Stimulated activated naive CD8-positive, alpha-beta T cell treated with anti-CD3 and anti-CD28 coated beads, Interleukin-15, Interleukin-2, amounts not matched to agents 100 ng/mL and 50 ng/mL, for 24 hours (primary cell): ENCODE measurements around the gene SSBP3.
A peak's percentile ranks its signal among the peaks of the same experiment; 100 is the strongest.
"Not testable (repeated sequence)": the region's sequence is repeated elsewhere in the genome, so short reads cannot be mapped to it uniquely, and the experiment has no call there.

Experiments used
- H3K27ac Mint-ChIP-seq: one replicate; pipeline ENCODE4 v1.8.0; 2021; ENCODE audit warnings: mild to moderate bottlenecking, mixed read lengths
- H3K27me3 Mint-ChIP-seq: one replicate; pipeline ENCODE4 v1.8.0; 2021; ENCODE audit warnings: mixed read lengths
- H3K36me3 Mint-ChIP-seq: one replicate; pipeline ENCODE4 v1.8.0; 2021; ENCODE audit warnings: low read depth, mixed read lengths
- H3K4me1 Mint-ChIP-seq: one replicate; pipeline ENCODE4 v1.8.0; 2021; ENCODE audit warnings: low read depth, mixed read lengths
- H3K4me3 Mint-ChIP-seq: one replicate; pipeline ENCODE4 v1.8.0; 2021; ENCODE audit warnings: mild to moderate bottlenecking, mixed read lengths
- H3K9me3 Mint-ChIP-seq: one replicate; pipeline ENCODE4 v1.8.0; 2021; ENCODE audit warnings: mixed read lengths

The SSBP3 gene

DNA sequence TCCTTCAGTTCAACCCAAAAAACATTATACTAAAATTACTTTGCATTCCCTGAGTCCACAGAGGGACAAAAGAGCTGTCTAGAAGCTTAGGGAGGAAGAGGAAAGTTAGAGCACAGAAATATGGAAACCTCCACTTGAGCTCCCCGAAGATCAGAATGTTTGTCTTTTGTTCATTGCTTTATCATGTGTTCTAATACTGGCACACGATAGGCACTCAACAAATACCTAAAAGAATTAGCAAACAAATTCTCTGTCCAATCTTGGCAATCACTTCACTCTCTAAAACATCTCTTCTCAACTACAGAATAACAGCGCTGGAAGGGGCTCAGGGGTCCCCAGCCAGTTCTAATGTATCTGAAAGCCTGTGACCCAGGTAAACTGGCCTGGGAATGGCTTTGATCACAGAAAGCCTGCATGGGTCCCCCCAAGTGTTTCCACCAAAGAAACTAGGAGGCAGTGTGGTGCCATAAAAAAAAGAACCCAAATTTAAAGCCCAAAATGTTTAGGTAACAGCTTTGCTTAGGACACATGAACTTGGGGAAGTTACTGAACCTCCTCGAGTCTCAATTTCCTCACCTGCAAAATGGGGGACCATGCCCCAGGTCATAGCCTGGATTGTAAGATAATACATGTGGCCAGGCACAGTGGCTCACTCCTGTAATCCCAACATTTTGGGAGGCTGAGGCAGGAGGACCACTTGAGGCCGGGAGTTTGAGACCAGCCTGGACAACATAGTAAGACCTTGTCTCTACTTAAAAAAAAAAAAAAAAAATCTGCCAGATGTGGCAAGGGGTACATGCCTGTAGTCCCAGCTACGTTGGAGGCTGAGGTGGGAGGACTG lies 45.8 kb downstream of the SSBP3 start:
- Mint-ChIP-seq H3K27ac (no peak overlapping the region), H3K36me3 (peaks cover 11% of the 10 kb centered on the region), H3K4me1 (peaks cover 80% of the 10 kb centered on the region), H3K9me3 (no peaks in the 10 kb centered on the region), H3K4me3 (no peak overlapping the region), H3K27me3 (no peaks in the 10 kb centered on the region)

DNA sequence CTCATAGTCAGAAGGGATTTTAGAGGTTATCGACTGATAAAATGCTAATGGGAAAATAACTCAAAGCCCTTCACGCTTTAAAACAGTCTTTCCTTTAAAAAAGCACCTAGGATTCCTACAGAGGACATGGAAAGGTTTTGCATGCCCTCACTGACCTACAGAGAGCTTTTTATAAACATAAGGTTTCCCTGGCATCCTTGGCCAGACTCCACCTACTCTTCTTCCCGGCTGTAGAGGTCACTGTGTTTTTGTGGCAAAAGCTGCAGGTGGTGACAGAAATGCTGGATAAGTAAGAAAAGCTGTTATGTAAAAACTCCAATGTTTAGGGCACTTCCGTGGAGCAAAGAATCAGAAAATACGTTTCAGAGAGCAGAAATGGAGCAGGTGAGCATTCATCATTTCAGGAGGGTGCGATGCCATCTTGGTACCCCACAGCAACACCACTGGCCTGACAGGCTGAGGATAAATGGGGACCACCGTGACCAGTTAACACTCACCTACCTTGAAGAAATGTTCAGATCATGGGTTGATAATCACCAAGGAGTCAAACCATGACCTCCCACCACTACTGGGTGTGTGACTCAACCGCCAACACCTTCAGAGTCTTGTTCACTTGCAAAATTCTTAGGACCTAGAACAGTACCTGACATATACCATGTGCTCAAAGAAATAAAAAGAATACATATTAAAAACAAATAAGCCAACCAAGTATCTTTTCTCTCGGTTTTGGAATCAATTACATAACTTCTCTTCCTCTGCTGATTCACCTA lies 46.6 kb downstream of the SSBP3 start:
- H3K4me1 Mint-ChIP-seq: peaks cover 88% of the 10 kb centered on the region
- no peaks in the 10 kb centered on the region for H3K9me3 Mint-ChIP-seq

DNA sequence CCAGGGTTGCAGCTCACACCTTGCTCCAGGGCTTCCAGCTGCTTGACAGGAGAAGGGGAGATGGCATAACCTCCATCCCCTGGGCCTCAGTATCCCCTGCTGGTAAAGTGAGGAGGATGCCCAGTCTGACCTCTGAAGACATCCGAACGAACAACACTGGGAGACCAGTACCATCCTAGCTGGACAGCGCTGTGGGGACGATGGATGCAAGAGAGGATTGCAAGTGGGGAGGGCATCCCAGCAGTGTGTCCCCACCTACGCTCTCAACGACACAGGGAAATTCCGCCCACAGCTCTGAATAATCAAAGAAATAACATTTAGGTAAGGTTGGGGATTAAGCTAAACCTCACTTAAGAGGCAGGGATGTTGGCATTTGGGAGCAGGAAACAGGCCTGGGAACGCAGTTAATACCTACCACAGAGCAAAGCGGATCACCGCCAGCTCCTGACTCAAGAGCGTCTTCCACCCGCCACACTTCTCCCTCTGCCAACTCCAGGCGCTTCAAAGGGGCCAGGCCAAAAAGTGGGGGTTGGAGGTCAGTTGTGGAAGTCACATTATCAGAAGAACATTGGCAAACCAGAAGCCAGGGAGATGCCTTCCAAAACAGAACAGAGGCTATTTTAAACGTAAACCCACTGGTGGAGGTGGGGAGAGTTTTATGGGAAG lies 47.6 kb downstream of the SSBP3 start:
- Mint-ChIP-seq H3K4me1 (peaks cover 94% of the 10 kb centered on the region), H3K27ac (no peak overlapping the region), H3K27me3 (no peaks in the 10 kb centered on the region), H3K36me3 (peaks cover 11% of the 10 kb centered on the region), H3K4me3 (no peak overlapping the region), H3K9me3 (no peaks in the 10 kb centered on the region)

More for the DNA sequence above, 46.6 kb downstream of the SSBP3 start:
- Mint-ChIP-seq H3K36me3 (peaks cover 11% of the 10 kb centered on the region), H3K27me3 (no peaks in the 10 kb centered on the region), H3K4me3 (no peak overlapping the region), H3K27ac (no peak overlapping the region)

DNA sequence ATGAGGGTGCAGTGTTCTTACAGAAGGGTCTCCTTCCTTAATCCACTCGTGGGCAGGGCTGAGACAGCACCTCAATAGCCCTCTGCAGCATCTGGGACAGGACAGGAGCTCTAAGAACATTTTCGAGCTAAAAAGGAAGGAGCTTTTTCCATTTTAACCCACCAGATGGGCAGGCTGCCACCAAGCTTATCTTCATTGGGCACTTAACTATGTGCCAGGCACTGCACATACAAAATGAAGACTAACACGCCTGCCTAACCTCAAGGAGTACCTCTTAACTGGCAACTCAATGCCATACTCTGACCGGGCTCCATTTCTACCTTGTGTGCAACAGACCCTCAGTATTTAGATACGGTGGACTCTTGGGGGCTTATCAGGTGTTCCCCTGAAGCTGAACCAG lies 48.2 kb downstream of the SSBP3 start:
- peaks cover 11% of the 10 kb centered on the region for H3K36me3 Mint-ChIP-seq
- peaks cover 91% of the 10 kb centered on the region for H3K4me1 Mint-ChIP-seq
- H3K9me3 Mint-ChIP-seq: no peaks in the 10 kb centered on the region
- no peak overlapping the region for H3K4me3 Mint-ChIP-seq
- H3K27me3 Mint-ChIP-seq: no peaks in the 10 kb centered on the region
- H3K27ac Mint-ChIP-seq: no peak overlapping the region

DNA sequence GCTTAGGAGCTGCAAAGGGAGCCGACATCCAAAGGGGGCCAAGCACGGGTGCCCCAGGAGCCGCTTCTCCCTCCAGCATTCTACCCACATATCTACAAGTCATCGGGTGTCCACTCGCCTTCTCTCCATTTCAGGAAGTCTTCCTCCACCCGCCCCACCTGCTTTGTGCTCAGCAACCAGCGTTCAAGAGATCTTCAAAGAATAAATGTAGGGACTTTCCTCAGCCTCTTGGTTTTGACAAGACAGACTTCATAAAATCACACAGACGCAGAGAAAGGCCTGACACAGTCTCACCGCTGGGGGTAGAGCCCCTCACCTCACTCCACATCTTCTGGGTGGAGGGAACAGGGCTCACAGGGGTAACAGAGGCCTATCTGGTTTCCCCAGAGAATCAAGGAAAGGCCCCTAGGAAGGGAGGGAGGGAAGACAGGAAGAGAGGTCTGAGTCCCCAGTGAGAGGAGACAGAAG lies 49.5 kb downstream of the SSBP3 start:
- peaks cover 88% of the 10 kb centered on the region for H3K4me1 Mint-ChIP-seq
- H3K27me3 Mint-ChIP-seq: no peaks in the 10 kb centered on the region
- no peaks in the 10 kb centered on the region for H3K9me3 Mint-ChIP-seq
- peak overlapping the region; percentile 66 for H3K4me3 Mint-ChIP-seq
- peaks cover 11% of the 10 kb centered on the region for H3K36me3 Mint-ChIP-seq
- peak overlapping the region; percentile 66 for H3K27ac Mint-ChIP-seq

DNA sequence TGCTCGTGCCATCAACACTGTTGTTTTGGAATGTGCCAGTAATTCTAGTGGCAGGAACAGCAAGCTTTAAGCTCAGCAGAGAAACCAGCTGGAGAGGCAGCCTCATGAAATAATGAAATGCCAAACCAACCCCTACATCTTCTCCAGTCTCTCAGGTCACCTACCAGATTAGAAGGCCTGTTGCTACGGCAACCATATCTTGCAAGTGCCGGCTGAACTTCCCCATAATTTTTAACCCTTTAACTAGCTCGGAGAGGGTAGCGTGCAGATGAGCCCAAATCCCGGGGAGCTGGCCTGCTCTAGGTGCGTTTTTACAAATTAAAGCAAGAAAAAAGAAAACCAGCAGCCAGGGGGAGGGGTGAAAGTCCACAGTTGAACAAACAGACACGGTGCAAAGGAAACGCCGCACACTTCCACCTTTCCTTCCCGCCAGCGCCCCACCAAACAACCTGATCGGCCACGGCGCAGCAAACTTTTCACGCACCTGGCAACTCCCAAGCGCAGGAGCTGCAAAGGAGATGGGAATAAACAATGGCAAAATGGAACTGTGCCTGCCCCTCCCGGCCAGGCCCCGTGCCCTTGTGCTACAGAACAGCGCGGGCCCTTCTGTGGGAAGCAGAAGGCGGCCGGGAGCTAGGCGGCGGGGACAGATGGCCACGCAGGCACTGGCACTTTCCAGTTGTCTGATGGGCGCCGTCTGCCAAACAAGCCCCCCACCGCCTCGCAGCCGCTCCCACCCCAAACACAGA lies 50.1 kb downstream of the SSBP3 start:
- H3K27me3 Mint-ChIP-seq: no peaks in the 10 kb centered on the region
- peaks cover 88% of the 10 kb centered on the region for H3K4me1 Mint-ChIP-seq
- H3K27ac Mint-ChIP-seq: peak overlapping the region; percentile 1
- H3K36me3 Mint-ChIP-seq: peaks cover 11% of the 10 kb centered on the region
- peak overlapping the region; percentile 71 for H3K4me3 Mint-ChIP-seq
- no peaks in the 10 kb centered on the region for H3K9me3 Mint-ChIP-seq

DNA sequence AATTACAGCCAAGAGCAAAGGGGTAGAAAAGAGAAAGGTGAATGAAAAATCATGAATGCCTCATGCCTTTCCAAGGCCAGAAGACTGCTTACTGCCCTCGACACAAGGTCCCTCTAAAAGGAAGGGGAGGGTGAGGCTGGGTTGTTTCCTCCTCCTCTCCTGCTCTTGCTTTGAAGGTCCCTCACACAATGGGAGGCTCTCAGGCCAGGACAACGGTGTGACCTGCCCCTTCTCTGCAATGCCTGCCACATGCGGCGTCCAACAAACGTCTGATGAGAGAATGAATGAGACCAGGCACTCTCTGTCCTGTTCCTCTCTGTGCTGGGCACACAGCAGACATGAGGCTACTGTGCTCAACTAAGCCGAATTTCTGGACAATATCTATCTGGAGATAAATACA lies 51.3 kb downstream of the SSBP3 start:
- no peak overlapping the region for H3K4me3 Mint-ChIP-seq
- peaks cover 81% of the 10 kb centered on the region for H3K4me1 Mint-ChIP-seq
- peaks cover 11% of the 10 kb centered on the region for H3K36me3 Mint-ChIP-seq
- no peaks in the 10 kb centered on the region for H3K9me3 Mint-ChIP-seq
- H3K27me3 Mint-ChIP-seq: no peaks in the 10 kb centered on the region
- H3K27ac Mint-ChIP-seq: no peak overlapping the region

DNA sequence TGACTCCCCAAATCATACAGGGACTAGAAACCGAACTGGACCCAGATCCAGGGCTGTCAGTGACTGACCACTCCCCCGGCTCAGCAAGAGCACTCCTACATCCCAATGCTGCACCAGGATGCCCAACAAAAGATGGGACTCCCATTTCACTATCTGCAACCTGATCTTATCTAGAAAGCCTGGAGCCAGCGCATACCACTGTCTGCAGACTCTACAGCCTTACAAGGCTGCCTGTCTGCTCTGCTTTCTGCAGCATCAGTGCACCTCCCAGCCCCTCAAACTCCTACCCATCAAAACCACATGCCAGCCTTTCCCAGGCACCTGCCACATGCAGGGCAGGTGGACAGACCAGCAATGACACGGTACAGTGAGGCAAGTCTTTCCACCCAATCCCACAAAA lies 52.2 kb downstream of the SSBP3 start:
- H3K9me3 Mint-ChIP-seq: no peaks in the 10 kb centered on the region
- no peak overlapping the region for H3K4me3 Mint-ChIP-seq
- H3K27ac Mint-ChIP-seq: peak overlapping the region; percentile 41
- H3K4me1 Mint-ChIP-seq: peaks cover 72% of the 10 kb centered on the region
- H3K36me3 Mint-ChIP-seq: peaks cover 9% of the 10 kb centered on the region
- no peaks in the 10 kb centered on the region for H3K27me3 Mint-ChIP-seq

DNA sequence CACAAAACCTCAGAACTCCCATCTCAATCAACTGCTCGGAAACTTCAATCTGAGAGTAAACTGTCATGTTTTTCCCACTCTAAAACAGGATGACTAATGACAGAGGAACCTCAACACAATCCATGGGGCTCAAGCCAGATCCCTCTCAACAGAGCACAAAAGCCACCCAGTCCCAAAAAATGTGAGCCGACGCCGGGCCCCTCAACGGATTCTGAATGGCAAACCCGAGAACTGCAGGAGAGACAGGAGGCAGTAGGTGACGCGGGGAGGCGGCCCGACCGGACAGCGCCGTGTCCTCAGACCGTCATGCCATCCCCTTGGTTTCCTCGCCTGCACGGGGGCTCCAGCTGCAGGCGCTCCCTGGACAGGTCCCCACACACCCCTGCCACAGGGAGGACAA lies 53.4 kb downstream of the SSBP3 start:
- Mint-ChIP-seq H3K4me3 (no peak overlapping the region), H3K9me3 (no peaks in the 10 kb centered on the region), H3K4me1 (peaks cover 63% of the 10 kb centered on the region), H3K36me3 (peaks cover 4% of the 10 kb centered on the region), H3K27ac (no peak overlapping the region), H3K27me3 (no peaks in the 10 kb centered on the region)

DNA sequence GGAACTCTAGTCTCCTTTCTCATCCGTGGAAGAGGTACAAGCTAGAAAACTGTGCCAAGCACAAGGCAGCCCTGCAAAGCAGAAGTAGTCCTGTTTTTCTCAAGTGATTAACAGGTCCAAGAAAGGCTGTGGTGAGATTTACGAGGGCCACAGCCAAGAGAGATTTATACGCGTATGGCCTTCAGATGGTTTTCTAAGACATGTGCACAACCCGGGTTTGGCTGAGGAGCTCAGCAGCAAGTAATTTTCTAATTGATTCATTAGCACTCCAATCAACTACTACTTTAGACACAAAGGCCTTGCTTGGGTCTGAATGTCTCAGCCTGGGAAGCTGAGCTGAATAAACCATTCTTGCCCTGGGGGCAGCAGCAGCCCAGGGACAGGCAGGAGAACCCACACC lies 55.8 kb downstream of the SSBP3 start:
- Mint-ChIP-seq H3K9me3 (no peaks in the 10 kb centered on the region), H3K36me3 (peaks cover 4% of the 10 kb centered on the region), H3K4me3 (no peak overlapping the region), H3K4me1 (peaks cover 39% of the 10 kb centered on the region), H3K27me3 (no peaks in the 10 kb centered on the region), H3K27ac (no peak overlapping the region)

DNA sequence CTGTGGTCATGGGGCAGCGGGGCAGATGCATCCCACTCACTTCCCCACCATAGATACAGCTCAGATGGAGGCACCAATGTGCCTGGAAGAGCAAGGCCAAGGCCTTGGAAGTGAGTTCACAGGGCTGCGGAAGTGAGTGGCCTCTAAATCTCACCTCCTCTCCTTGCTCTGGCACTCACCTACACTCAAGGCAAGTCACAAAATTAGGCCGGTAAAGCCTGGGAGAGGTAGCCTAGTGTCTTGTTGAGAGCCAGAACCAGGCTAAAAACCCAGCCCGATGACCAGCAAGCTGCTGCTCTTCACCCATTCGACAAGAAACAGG lies 57.5 kb downstream of the SSBP3 start:
- H3K9me3 Mint-ChIP-seq: no peaks in the 10 kb centered on the region
- H3K36me3 Mint-ChIP-seq: peaks cover 9% of the 10 kb centered on the region
- no peak overlapping the region for H3K27ac Mint-ChIP-seq
- no peaks in the 10 kb centered on the region for H3K27me3 Mint-ChIP-seq
- H3K4me1 Mint-ChIP-seq: peaks cover 24% of the 10 kb centered on the region
- no peak overlapping the region for H3K4me3 Mint-ChIP-seq

DNA sequence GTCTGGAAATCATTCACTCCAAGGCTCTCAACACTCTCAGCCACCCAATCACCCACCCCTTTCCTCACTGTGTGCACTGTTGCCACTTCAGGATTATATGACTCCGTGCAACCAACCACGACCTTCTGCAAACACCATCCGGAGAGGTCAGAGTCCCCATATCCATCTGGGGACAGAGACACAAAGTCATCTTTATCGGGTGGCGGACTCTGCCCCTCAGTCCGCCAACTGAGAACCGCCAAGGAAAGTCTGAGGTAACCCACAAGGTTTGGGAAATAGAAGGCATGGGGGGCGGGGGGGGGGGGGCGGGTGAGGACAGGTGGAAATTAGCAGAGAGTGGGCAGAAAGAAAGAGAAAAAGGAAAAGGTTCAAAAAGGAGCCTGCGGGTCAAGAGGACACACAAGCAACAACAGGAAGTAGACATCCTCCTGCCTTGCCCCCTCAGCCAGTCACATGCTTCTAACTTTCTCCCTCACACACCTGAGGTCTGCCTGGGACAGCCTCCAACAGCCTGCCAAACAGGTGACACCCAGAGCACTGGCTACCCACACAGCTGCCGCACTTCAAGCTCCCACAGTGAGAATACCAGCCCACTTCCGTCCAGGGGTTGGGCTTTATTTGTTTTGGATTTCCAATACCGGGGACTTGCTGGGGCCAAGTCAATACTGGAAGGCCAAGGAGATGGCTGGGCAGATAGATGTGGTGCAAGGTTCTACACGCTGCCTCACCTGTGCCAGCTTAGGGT lies 58.1 kb downstream of the SSBP3 start:
- Mint-ChIP-seq H3K4me3 (no peak overlapping the region), H3K27me3 (no peaks in the 10 kb centered on the region), H3K9me3 (no peaks in the 10 kb centered on the region), H3K36me3 (peaks cover 9% of the 10 kb centered on the region), H3K4me1 (peaks cover 19% of the 10 kb centered on the region), H3K27ac (no peak overlapping the region)

DNA sequence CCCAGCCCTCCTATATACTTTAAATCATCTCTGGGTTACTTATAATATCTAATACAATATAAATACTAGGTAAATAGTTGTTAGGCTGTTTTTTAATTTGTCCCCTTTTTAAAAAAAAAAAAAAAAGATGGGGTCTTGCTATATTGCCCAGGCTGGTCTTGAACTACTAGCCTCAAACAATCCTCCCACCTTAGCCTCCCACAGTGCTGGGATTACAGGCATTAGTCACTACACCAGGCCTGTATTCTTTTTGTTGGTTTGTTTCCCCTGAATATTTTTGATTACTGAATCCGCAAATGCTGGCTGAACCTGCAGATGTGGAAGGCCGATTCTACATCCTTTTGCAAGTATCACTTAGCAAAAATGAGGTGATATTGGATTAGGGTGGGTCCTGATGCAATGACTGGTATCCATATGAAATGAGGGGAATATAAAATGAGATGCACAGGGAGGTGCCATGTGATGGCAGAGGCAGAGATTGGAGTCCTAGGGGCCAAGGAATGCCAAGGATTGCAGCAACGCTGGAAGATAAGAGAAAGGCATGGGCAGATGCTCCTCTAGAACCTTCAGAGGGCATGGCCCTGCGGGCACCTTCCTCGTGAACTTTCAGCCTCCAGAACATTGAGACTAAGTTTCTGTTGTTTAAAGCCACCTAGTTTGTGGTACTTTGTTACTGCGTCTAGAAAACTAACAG lies 58.8 kb downstream of the SSBP3 start:
- H3K4me3 Mint-ChIP-seq: no peak overlapping the region
- no peak overlapping the region for H3K27ac Mint-ChIP-seq
- no peaks in the 10 kb centered on the region for H3K9me3 Mint-ChIP-seq
- H3K36me3 Mint-ChIP-seq: peaks cover 9% of the 10 kb centered on the region
- H3K4me1 Mint-ChIP-seq: peaks cover 15% of the 10 kb centered on the region
- H3K27me3 Mint-ChIP-seq: no peaks in the 10 kb centered on the region

DNA sequence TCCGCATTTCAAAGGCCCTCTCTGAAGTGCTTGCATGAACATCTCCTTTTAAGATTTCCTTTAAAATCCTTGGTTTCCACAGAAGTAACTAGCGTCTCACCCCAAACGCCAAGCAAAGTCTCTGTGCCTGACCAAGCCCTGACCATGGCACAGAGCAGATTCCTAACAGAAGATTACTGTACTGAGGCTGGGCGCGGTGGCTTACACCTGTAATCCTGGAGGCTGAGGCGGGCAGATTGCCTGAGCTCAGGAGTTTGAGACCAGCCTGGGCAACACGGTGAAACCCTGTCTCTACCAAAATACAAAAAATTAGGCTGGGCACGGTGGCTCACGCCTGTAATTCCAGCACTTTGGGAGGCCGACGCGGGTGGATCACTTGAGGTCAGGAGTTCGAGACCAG lies 60.6 kb downstream of the SSBP3 start:
- not testable (repeated sequence) for H3K4me1 Mint-ChIP-seq, H3K27ac Mint-ChIP-seq, H3K4me3 Mint-ChIP-seq, H3K9me3 Mint-ChIP-seq, H3K27me3 Mint-ChIP-seq
- peaks cover 14% of the 10 kb centered on the region for H3K36me3 Mint-ChIP-seq
